ENCODE data around the gene TBCA. TPM values are rescaled to one million over a fixed set of nuclear protein-coding genes. Genes with fewer than 3 reads are reported as not detected.

The TBCA gene
- total and polyA plus RNA-seq, 2 experiments from 2014 or later: 117 to 814 TPM

DNA sequence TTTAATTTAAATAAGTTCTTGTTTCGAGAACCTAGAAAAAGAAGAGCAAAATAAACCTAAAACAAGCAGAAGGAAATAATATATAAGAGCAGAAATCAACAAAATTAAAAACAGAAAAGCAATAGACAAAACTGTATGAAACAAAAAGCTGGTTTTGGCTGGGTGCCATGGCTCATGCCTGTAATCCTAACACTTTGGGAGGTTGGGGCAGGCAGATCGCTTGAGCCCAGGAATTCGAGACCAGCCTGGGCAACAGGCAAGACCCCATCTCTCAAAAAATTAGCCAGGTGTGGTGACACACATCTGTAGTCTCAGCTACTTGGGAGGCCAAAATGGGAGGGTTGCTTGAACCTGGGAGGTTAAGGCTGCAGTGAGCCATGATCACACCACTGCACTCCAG is 78.4 kb downstream of the TBCA start (continued):
- TF ChIP-seq, protein P1, sequence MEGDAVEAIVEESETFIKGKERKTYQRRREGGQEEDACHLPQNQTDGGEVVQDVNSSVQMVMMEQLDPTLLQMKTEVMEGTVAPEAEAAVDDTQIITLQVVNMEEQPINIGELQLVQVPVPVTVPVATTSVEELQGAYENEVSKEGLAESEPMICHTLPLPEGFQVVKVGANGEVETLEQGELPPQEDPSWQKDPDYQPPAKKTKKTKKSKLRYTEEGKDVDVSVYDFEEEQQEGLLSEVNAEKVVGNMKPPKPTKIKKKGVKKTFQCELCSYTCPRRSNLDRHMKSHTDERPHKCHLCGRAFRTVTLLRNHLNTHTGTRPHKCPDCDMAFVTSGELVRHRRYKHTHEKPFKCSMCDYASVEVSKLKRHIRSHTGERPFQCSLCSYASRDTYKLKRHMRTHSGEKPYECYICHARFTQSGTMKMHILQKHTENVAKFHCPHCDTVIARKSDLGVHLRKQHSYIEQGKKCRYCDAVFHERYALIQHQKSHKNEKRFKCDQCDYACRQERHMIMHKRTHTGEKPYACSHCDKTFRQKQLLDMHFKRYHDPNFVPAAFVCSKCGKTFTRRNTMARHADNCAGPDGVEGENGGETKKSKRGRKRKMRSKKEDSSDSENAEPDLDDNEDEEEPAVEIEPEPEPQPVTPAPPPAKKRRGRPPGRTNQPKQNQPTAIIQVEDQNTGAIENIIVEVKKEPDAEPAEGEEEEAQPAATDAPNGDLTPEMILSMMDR (conservative IDR thresholded peaks at IDR 0.05; ENCODE audit: low read depth in 2 of 2): no peak
- no peak for TF ChIP-seq ZNF114 (CRISPR knock-in tag; IDR thresholded peaks at IDR 0.05)

DNA sequence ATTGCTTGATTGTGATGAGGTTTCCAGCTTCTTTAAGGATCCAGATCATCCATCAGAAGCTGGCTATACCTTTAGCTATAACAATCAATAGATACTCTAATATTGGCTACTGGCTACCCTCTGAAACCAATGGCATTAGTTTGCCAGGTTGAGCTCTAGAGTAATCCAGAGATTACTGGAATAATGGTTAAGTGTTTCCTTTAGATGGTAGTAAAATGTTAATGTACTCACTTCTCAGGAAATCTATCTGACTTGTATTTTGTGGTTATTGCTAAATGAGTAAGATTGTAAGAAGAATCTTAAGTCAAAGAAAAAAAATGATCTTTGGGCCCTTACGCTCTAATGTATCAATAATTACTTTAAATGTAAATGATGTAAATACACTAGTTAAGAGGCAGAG is 80.0 kb downstream of the TBCA start:
- Histone ChIP-seq H3K27ac (ENCODE audit: low read depth) (no peak overlapping the region), H2AFZ (no peak overlapping the region), H3K4me3 (no peak overlapping the region), H4K20me1 (replicated peaks; ENCODE audit: insufficient read depth) (peaks cover 12% of the 10 kb centered on the region), H3K9me2 (ENCODE audit: insufficient read depth) (no peaks in the 10 kb centered on the region), H3K36me3 (ENCODE audit: insufficient read depth) (peaks cover 7% of the 10 kb centered on the region; the same call in 1 of the 2 replicates), H3K27me3 (ENCODE audit: insufficient read depth) (no peaks in the 10 kb centered on the region), H3F3A (replicated peaks; ENCODE audit: low read depth) (no peaks in the 10 kb centered on the region), H3K4me1 (ENCODE audit: insufficient read depth) (peaks cover 20% of the 10 kb centered on the region), H3K4me2 (no peak overlapping the region), H3K79me2 (replicated peaks; ENCODE audit: insufficient read depth) (peaks cover 73% of the 10 kb centered on the region)
- Mint-ChIP-seq H3K9me3 (no peaks in the 10 kb centered on the region), H3K36me3 (ENCODE audit: low read depth) (peaks cover 13% of the 10 kb centered on the region; the same call in 2 of the 3 replicates), H3K4me3 (no peak overlapping the region), H3K27ac (no peak overlapping the region), H3K27me3 (ENCODE audit: insufficient read depth, low read depth, poor library complexity) (peaks cover 2% of the 10 kb centered on the region), H3K4me1 (peaks cover 13% of the 10 kb centered on the region)
- no peak for DNase-seq (ENCODE audit: low spot score)
- ATAC-seq: no peak
- no peak for TF ChIP-seq CREB1 (CRISPR knock-in tag; IDR thresholded peaks at IDR 0.05; ENCODE audit: low read depth)
- no peak for TF ChIP-seq ZNF114 (CRISPR knock-in tag; IDR thresholded peaks at IDR 0.05)
- TF ChIP-seq, protein P2, sequence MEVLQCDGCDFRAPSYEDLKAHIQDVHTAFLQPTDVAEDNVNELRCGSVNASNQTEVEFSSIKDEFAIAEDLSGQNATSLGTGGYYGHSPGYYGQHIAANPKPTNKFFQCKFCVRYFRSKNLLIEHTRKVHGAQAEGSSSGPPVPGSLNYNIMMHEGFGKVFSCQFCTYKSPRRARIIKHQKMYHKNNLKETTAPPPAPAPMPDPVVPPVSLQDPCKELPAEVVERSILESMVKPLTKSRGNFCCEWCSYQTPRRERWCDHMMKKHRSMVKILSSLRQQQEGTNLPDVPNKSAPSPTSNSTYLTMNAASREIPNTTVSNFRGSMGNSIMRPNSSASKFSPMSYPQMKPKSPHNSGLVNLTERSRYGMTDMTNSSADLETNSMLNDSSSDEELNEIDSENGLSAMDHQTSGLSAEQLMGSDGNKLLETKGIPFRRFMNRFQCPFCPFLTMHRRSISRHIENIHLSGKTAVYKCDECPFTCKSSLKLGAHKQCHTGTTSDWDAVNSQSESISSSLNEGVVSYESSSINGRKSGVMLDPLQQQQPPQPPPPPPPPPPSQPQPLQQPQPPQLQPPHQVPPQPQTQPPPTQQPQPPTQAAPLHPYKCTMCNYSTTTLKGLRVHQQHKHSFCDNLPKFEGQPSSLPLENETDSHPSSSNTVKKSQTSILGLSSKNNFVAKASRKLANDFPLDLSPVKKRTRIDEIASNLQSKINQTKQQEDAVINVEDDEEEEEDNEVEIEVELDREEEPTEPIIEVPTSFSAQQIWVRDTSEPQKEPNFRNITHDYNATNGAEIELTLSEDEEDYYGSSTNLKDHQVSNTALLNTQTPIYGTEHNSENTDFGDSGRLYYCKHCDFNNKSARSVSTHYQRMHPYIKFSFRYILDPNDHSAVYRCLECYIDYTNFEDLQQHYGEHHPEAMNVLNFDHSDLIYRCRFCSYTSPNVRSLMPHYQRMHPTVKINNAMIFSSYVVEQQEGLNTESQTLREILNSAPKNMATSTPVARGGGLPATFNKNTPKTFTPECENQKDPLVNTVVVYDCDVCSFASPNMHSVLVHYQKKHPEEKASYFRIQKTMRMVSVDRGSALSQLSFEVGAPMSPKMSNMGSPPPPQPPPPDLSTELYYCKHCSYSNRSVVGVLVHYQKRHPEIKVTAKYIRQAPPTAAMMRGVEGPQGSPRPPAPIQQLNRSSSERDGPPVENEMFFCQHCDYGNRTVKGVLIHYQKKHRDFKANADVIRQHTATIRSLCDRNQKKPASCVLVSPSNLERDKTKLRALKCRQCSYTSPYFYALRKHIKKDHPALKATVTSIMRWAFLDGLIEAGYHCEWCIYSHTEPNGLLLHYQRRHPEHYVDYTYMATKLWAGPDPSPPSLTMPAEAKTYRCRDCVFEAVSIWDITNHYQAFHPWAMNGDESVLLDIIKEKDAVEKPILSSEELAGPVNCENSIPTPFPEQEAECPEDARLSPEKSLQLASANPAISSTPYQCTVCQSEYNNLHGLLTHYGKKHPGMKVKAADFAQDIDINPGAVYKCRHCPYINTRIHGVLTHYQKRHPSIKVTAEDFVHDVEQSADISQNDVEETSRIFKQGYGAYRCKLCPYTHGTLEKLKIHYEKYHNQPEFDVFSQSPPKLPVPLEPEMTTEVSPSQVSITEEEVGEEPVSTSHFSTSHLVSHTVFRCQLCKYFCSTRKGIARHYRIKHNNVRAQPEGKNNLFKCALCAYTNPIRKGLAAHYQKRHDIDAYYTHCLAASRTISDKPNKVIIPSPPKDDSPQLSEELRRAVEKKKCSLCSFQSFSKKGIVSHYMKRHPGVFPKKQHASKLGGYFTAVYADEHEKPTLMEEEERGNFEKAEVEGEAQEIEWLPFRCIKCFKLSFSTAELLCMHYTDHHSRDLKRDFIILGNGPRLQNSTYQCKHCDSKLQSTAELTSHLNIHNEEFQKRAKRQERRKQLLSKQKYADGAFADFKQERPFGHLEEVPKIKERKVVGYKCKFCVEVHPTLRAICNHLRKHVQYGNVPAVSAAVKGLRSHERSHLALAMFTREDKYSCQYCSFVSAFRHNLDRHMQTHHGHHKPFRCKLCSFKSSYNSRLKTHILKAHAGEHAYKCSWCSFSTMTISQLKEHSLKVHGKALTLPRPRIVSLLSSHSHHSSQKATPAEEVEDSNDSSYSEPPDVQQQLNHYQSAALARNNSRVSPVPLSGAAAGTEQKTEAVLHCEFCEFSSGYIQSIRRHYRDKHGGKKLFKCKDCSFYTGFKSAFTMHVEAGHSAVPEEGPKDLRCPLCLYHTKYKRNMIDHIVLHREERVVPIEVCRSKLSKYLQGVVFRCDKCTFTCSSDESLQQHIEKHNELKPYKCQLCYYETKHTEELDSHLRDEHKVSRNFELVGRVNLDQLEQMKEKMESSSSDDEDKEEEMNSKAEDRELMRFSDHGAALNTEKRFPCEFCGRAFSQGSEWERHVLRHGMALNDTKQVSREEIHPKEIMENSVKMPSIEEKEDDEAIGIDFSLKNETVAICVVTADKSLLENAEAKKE (CRISPR knock-in tag; IDR thresholded peaks at IDR 0.05): no peak
- no peak for TF ChIP-seq NANOG (IDR thresholded peaks at IDR 0.05; ENCODE audit: borderline replicate concordance)
- TF ChIP-seq, protein P3, sequence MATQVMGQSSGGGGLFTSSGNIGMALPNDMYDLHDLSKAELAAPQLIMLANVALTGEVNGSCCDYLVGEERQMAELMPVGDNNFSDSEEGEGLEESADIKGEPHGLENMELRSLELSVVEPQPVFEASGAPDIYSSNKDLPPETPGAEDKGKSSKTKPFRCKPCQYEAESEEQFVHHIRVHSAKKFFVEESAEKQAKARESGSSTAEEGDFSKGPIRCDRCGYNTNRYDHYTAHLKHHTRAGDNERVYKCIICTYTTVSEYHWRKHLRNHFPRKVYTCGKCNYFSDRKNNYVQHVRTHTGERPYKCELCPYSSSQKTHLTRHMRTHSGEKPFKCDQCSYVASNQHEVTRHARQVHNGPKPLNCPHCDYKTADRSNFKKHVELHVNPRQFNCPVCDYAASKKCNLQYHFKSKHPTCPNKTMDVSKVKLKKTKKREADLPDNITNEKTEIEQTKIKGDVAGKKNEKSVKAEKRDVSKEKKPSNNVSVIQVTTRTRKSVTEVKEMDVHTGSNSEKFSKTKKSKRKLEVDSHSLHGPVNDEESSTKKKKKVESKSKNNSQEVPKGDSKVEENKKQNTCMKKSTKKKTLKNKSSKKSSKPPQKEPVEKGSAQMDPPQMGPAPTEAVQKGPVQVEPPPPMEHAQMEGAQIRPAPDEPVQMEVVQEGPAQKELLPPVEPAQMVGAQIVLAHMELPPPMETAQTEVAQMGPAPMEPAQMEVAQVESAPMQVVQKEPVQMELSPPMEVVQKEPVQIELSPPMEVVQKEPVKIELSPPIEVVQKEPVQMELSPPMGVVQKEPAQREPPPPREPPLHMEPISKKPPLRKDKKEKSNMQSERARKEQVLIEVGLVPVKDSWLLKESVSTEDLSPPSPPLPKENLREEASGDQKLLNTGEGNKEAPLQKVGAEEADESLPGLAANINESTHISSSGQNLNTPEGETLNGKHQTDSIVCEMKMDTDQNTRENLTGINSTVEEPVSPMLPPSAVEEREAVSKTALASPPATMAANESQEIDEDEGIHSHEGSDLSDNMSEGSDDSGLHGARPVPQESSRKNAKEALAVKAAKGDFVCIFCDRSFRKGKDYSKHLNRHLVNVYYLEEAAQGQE (IDR thresholded peaks at IDR 0.05; ENCODE audit: unreplicated experiment): no peak
- no peak for TF ChIP-seq EZH2 (IDR thresholded peaks at IDR 0.05; ENCODE audit: low read depth, unreplicated experiment)
- no peak for TF ChIP-seq STAT1 (IDR thresholded peaks at IDR 0.05; ENCODE audit: unreplicated experiment)
- no peak for TF ChIP-seq EZH2phosphoT487 (IDR thresholded peaks at IDR 0.05; ENCODE audit: unreplicated experiment)
- TF ChIP-seq, protein P4, sequence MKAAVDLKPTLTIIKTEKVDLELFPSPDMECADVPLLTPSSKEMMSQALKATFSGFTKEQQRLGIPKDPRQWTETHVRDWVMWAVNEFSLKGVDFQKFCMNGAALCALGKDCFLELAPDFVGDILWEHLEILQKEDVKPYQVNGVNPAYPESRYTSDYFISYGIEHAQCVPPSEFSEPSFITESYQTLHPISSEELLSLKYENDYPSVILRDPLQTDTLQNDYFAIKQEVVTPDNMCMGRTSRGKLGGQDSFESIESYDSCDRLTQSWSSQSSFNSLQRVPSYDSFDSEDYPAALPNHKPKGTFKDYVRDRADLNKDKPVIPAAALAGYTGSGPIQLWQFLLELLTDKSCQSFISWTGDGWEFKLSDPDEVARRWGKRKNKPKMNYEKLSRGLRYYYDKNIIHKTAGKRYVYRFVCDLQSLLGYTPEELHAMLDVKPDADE (IDR thresholded peaks at IDR 0.05): no peak
- TF ChIP-seq POLR2AphosphoS5 (IDR thresholded peaks at IDR 0.05; ENCODE audit: low read depth): no peak
